Fibroblast of the aortic adventitia (primary cell): ENCODE data around the gene TRDN. TPM values are rescaled to one million over a fixed set of nuclear protein-coding genes. Genes with fewer than 3 reads are reported as not detected.

Experiments used
- DNase-seq: peaks from one replicate; pipeline ENCODE4 v3.0.0-alpha.2; 2010; ENCODE audit warnings: low read depth
- H3K4me3 ChIP-seq: 2 replicates; pipeline ENCODE4 v1.5.1; 2011; ENCODE audit warnings: low read depth, mild to moderate bottlenecking, control low read depth, low read length, moderate library complexity
- CTCF ChIP-seq: IDR thresholded peaks from 2 replicates; pipeline ENCODE4 v1.5.1; 2011; ENCODE audit warnings: mild to moderate bottlenecking, low read length, control low read depth, inconsistent platforms; ENCODE audit not compliant: insufficient read depth
- total RNA-seq: library from RNA; depleted of rRNA; stranded (reverse); fragments of >200 nt; gene quantifications from 2 replicates; pipeline ENCODE4 v1.2.3, GENCODE V29; 2012; ENCODE audit warnings: low replicate concordance

Gene TRDN
- total RNA-seq, 1 donor: under 0.01 TPM

- peak; percentile 37 for TF ChIP-seq CTCF
- DNase-seq: peak; percentile 39
- H3K4me3 ChIP-seq: no peak overlapping the region
Observed at GRCh38 chr6:123393331-123393730, 243.4 kb downstream of the TRDN start.

GRCh38 chr6:123383718-123384117 lies 253.0 kb downstream of the TRDN start:
- no peak overlapping the region for H3K4me3 ChIP-seq
- no peak for DNase-seq
- TF ChIP-seq CTCF: no peak

- peak; percentile 50 for TF ChIP-seq CTCF
- DNase-seq: peak; percentile 33
- H3K4me3 ChIP-seq: no peak overlapping the region
Observed at GRCh38 chr6:123380257-123380656, 256.5 kb downstream of the TRDN start.

- no peak for DNase-seq
- H3K4me3 ChIP-seq: no peak overlapping the region
- TF ChIP-seq CTCF: no peak
Observed at GRCh38 chr6:123372737-123373136, 264.0 kb downstream of the TRDN start.

DNA sequence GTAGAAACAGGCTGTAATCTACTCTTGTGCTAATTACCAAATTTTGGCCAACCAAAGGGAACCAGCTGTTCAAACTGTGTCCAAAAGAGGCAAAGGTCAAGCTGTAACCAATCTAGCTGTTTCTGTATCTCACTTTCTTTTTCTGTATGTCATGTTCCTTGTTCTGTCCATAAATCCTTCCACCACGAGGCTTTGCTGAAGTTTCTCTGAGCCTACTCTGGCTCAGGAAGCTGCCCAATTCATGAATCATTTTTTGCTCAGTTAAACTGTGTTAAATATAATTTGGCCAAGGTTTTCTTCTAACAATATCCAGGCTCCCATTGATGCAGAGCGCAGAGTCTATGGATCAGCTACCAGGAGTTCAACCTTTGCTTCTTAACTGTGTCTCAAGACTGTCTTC lies 272.8 kb downstream of the TRDN start:
- H3K4me3 ChIP-seq: no peak overlapping the region
- DNase-seq: no peak
- no peak for TF ChIP-seq CTCF

- no peak for TF ChIP-seq CTCF
- H3K4me3 ChIP-seq: no peak overlapping the region
- no peak for DNase-seq
Observed at GRCh38 chr6:123360359-123360758, 276.4 kb downstream of the TRDN start.

DNA sequence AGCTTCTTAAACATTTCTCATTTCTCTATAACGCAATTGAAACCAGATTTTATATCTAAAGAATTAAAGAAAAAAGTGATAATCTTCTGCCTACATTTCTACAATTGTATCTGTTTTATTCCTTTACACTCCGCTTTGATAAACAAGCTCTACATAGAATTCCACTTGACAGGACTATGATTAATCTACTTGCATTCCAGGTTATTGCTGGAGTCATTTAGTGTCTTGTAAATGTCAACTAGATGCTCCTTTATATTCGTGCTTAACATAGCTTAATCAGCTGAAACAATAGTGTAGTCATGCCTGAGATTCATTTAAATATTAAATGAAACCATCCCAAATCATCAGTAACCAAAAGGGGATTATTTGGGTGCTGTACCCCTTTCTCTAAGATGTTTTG lies 284.0 kb downstream of the TRDN start:
- H3K4me3 ChIP-seq: no peak overlapping the region
- no peak for TF ChIP-seq CTCF
- DNase-seq: no peak
